ENCODE data around the gene ACTMAP. TPM values are rescaled to one million over a fixed set of nuclear protein-coding genes. Genes with fewer than 3 reads are reported as not detected.
A peak's percentile ranks its signal among the peaks of the same experiment; 100 is the strongest.

Gene ACTMAP
- total and polyA plus RNA-seq, 2 of the 13 experiments (the other 11 are each of a cell fraction or from before 2014, with no cell fraction given): 2.2 to 7.9 TPM

GRCh38 chr19:40798683-40799557 is 48.6 kb upstream of the ACTMAP start, which contains the start of gene EGLN2 (continued):
- TF ChIP-seq RERE (CRISPR knock-in tag; IDR thresholded peaks at IDR 0.05; ENCODE audit: low read depth) (no peak), NR3C1 (CRISPR knock-in tag; IDR thresholded peaks at IDR 0.05) (no peak), ZZZ3 (CRISPR knock-in tag; IDR thresholded peaks at IDR 0.05; ENCODE audit: borderline replicate concordance) (no peak), ZNF318 (CRISPR knock-in tag; IDR thresholded peaks at IDR 0.05) (no peak), HMG20B (CRISPR knock-in tag; conservative IDR thresholded peaks at IDR 0.05) (no peak), ZNF572 (CRISPR knock-in tag; IDR thresholded peaks at IDR 0.05) (no peak), PRMT3 (CRISPR knock-in tag; IDR thresholded peaks at IDR 0.05; ENCODE audit: borderline replicate concordance, low read depth) (no peak), MIER2 (CRISPR knock-in tag; IDR thresholded peaks at IDR 0.05) (no peak), ATM (IDR thresholded peaks at IDR 0.05; ENCODE audit: borderline replicate concordance) (no peak), TGIF2 (CRISPR knock-in tag; IDR thresholded peaks at IDR 0.05) (no peak), ZNF441 (CRISPR knock-in tag; IDR thresholded peaks at IDR 0.05; ENCODE audit: borderline replicate concordance) (no peak), ZNF12 (CRISPR knock-in tag; IDR thresholded peaks at IDR 0.05) (no peak), ZNF691 (CRISPR knock-in tag; IDR thresholded peaks at IDR 0.05; ENCODE audit: borderline replicate concordance, low read depth) (no peak; the same call in 1 of the 2 replicates), XRCC5 (optimal IDR thresholded peaks at IDR 0.05; ENCODE audit: low read length) (peak; percentile 52)
